CD4-positive, alpha-beta T cell treated with Interleukin-17A for 4 hours (primary cell): ENCODE data around the gene FKBP14.

ENCODE experiments used
- DNase-seq: peaks from one replicate; pipeline ENCODE4 v3.0.0-alpha.2; 2020; ENCODE audit warnings: mixed read lengths

The FKBP14 gene

GRCh38 chr7:30032310-30033125, 6.0 kb upstream of the FKBP14 start:
- DNase-seq, result no peak

DNA sequence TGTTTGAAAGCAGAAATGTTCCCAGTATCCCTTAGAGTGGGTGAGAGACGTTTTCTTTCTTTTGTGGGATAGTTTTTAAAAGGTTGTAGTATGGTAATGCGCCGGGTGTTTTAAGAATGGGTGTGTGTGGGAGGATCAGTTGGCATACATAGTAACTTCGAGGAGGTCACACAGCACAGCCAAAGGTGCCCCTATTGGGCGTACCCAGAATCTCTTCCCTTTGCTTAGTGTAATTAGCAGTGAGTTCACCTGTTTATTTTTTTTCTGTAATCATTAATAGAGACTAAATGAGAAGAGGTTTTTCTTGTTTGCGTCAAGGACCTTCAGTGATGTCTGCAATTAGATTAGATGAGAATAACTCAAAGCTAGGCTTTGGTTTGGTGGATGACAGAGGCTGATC, 3.2 kb upstream of the FKBP14 start:
- DNase-seq, result peak; percentile 31

GRCh38 chr7:30028749-30029635, 2.5 kb upstream of the FKBP14 start:
- peak; percentile 44 for DNase-seq

DNA sequence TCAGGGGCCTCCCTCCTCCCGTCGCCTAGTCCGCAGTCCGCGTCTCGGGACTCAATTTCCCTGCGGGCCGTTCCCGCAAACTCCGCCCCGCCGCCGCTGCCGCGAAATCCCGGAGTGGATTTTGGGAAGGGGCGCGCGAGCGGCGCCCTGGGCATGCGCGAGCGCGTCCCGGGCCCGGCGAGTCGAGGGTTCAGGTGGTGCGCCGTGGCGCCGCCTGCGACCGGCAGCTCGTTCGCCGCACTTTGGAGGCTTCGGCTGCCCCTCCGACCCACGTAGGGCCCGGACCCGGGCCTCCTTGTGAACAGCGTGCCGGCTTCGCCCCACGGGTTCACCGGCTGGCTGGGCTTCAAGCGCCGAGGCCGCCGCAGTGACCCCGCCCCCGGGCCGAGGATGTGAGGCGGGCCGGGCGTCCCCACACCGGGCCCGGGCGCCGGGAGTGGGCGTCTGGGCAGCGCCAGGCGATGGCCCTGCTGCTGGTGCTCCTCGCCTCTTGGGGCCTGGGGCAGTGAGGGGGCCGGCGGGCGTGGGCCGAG, 1.8 kb upstream of the FKBP14 start, which contains the start of gene PLEKHA8:
TSS of gene PLEKHA8 (plus strand) at position 197 of the 533 bp plus-strand sequence. CDS start 351 bp downstream, outside the sequence.
- peak; percentile 90 for DNase-seq

DNA sequence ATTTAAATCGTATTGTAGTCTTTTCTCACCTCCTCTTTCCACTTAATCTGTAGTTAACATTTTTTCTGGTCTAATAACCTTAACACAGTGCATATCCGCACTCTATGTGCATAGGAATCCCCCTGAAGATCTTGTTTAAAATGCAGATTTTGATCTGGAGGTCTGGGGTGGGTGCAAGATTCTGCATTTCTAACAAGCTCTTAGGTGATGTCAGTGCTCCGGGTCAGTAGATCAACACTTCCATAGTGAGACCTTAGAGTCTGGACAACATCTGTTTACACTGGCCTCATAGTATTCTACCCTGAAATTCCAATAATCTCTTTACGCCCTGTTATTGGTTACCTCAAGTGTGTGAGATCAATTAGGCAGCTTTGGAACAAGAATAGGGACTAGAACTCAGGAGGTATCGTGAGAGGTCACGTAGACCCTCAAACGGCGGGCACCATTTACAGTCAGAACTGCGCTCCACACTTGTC, 1.3 kb upstream of the FKBP14 start:
- no peak for DNase-seq

- peak; percentile 45 for DNase-seq
Measured at GRCh38 chr7:30027065-30027456, 559 bp upstream of the FKBP14 start.

GRCh38 chr7:30023524-30023923, 3.0 kb downstream of the FKBP14 start:
- DNase-seq, result no peak

GRCh38 chr7:30022991-30023390, 3.5 kb downstream of the FKBP14 start:
- no peak for DNase-seq

DNA sequence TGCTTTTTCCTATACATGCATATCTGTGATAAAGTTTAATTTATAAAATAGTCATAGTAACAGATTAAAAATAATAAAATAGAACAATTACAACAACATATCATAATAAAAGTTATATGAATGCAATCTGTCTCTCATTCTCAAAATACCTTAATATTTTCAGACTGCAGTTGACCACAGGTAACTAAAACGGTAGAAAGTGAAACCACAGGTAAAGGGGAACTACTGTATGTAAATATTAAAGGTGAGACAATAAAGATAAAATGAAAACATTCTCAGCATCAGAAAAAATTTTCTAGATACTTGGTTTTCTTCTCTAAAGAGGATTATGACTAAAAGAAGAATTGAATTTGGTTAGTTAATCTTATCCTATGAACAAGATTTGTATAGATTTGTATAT, 6.0 kb downstream of the FKBP14 start:
- no peak for DNase-seq

DNA sequence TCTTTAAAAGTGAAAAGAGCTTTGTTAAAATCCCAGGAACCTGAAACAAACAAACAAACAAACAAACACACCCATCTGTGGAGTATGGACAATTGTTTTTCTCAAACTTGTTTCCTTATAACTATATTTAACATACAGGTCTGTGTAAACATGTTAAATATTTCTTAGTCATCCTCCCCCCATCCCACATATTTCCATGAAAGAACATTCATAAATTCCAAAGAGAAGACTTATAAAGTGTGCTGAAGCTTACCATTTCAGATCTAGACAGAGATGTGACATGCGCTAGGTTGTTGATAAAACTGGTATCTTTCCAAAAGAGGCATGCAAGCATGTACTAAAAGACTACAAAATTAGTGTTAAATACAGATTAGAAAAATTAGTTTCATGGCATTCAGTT, 6.5 kb downstream of the FKBP14 start:
- no peak for DNase-seq

DNA sequence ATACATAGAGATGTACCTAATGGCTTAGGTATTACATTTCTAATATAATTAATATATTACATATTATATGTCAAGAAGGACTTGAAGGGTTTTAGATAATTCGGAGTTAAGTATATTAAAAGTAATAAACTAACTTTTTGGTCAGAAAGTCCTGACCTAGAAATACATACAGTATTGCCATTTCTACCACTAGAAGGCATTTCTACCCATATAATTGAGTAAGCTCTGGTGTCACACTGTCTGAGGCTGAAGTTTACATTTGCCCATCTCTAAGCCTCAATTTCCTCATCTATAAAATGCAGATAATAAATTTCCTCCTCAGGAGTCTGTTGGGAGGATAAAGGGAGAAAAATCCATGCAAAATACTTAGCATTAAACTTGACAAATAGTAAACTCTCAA, 7.1 kb downstream of the FKBP14 start:
- no peak for DNase-seq

GRCh38 chr7:30018451-30018850, 8.1 kb downstream of the FKBP14 start:
- DNase-seq, result no peak

GRCh38 chr7:30012757-30013156, 13.7 kb downstream of the FKBP14 start:
- DNase-seq, result no peak

GRCh38 chr7:30010021-30010420, 16.5 kb downstream of the FKBP14 start:
- no peak for DNase-seq

- DNase-seq, result no peak
Measured at GRCh38 chr7:30005464-30005863, 21.0 kb downstream of the FKBP14 start.

GRCh38 chr7:30003098-30003497, 23.4 kb downstream of the FKBP14 start:
- no peak for DNase-seq

DNA sequence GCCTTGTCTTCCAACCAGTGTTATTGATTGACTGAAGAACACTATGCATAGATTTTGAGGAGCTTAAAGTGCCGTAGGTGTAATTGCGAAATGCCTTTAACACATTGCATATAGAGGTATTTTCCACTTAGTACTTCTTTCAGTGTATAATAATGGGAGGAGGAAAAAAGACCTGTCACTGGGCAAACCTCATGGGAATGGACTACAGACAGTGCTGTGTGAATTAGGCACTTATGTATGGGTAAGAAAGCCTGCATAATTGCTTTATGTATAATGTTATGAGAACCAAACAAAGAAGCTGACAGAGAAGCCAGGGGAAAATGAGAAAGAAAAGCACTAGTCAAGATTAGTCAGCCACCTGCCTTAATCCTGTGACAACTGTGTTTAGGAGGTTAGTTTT, 24.5 kb downstream of the FKBP14 start:
- no peak for DNase-seq

DNA sequence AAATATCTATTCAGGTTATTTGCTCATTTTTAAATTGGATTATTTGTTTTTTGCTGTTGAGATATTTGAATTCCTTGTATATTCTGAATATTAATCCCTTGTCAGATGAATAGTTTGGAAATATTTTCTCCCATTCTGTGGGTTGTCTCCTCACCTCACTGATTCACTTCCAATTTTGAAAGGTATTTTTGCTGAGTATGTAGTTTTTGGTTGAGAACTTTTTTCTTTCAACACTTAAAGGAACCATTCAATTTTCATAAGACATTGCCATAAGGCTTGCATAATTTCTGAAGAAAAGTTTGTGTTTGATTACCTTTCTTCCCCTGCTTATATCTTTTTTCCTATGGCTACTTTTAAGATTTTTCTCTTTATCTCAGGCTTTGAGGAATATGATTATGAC, 28.0 kb downstream of the FKBP14 start:
- no peak for DNase-seq

GRCh38 chr7:29996321-29996720, 30.2 kb downstream of the FKBP14 start:
- no peak for DNase-seq

DNA sequence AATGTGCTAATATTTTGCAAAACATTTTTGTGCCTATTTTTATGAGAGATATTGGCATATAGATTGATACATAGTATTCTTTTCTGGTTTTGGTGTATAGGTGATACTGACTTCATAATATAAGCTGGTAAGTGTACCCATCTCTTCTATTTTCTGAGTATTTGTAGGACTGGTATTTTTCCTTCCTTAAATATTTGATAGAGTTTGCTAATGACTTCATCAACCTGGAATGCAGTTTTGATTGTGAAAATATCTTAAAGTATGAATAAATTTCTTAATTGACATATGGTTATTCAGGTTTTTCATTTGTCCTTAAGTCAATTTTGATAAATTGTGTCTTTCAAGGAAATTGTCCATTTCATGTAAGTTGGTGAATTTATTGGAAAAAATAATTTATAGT, 30.9 kb downstream of the FKBP14 start:
- DNase-seq, result no peak

DNA sequence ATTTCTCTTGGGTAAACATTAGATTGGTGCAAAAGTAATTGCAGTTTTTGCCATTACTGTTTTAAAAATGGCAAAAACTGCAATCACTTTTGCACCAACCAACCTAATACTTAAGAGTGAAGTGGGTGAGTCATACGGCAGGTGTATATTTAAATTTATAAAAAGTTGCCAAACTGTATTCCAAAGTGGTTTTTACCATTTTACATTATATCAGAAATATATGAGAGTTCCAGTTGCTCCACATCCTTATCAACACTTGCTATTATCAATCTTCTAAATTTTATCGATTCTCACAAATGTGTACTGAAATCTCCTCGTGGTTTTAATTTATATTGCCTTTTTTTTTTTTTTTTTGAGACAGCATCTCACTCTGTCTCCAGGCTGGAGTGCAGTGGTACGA, 33.4 kb downstream of the FKBP14 start:
- DNase-seq, result no peak

DNA sequence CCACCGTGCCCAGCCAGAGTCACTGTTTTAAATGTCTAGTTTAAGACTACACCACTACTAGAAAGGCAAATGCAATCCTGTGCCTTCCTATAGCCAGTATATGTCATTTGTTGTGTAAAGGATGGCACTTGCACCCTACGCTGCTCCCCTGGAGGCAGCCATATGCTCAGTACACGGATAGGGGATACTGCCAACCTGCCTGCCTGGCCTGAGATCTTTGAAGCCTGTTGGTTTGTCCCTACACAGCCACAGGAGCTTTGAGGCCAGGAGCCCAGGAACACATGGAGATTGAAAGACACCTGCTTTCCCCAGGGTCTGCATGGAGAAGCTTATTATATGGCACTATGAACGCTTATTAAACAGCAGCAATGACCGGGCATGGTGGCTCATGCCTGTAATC, 34.6 kb downstream of the FKBP14 start:
- DNase-seq, result no peak

DNA sequence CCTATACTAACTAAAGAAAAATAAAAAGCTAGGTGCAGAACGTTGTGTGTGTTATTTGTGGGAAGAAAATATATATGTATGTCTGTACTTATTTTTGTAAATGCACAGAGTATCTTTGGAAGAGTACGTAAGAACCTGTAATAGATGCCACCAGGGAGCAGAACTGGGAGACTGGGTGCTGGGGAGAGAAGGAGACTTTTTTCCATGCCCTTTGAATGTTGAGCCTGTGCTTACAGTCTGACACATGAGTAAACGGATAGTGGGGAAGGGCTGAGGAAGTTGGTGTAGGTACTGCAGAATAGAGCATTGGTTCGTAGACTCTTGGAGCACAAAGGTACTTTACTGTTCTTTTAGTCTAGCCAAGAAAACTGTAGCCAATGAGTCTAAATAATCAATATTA, 35.6 kb downstream of the FKBP14 start:
- no peak for DNase-seq
